AG04450 (cell line): ENCODE results near the gene FADS6. TPM values are rescaled to one million over a fixed set of nuclear protein-coding genes. Genes with fewer than 3 reads are reported as not detected.

Experiments used
- CTCF ChIA-PET: fragments of 300-600, 350-600 bp; formaldehyde crosslinking; extraction: SDS; loops from one replicate; lab custom pipeline; 2022; ENCODE audit warnings: antibody characterized with exemption, inconsistent platforms; lab: Charles Lee
- POLR2A ChIA-PET: fragments of 350-600 bp; formaldehyde crosslinking; extraction: SDS; loops from one replicate; lab custom pipeline; 2021; ENCODE audit warnings: antibody characterized with exemption, inconsistent platforms; lab: Yijun Ruan, JAX
- DNase-seq: peaks from one replicate; pipeline ENCODE4 v3.0.0-alpha.2; 2011; ENCODE audit warnings: low read depth, low spot score
- H3K27ac ChIP-seq: one replicate; pipeline ENCODE4 v1.5.1; 2012; ENCODE audit warnings: low read depth, low read length, control low read depth
- H3K27me3 ChIP-seq: one replicate; pipeline ENCODE4 v1.6.0; 2012; ENCODE audit warnings: low read length; ENCODE audit not compliant: control insufficient read depth, insufficient read depth
- H3K4me3 ChIP-seq: 2 replicates; pipeline ENCODE4 v1.5.1; 2011; ENCODE audit warnings: mild to moderate bottlenecking, low read depth, low read length, control low read depth
- H3K9me3 ChIP-seq: 2 replicates; pipeline ENCODE4 v1.5.1; 2012; ENCODE audit warnings: low read length; ENCODE audit not compliant: control insufficient read depth, insufficient read depth
- polyA plus RNA-seq: library from polyadenylated mRNA; depleted of rRNA; stranded (reverse); fragments of >200 nt; gene quantifications from 2 replicates; pipeline ENCODE4 v1.2.3, GENCODE V29; 2011
- TF ChIP-seq, protein P1 (sequence below): IDR thresholded peaks from 2 replicates; pipeline ENCODE4 v1.5.1; 2011; ENCODE audit warnings: low read depth, low read length, control low read depth, inconsistent platforms

FADS6 gene
- polyA plus RNA-seq, 1 experiment, result not detected

DNA sequence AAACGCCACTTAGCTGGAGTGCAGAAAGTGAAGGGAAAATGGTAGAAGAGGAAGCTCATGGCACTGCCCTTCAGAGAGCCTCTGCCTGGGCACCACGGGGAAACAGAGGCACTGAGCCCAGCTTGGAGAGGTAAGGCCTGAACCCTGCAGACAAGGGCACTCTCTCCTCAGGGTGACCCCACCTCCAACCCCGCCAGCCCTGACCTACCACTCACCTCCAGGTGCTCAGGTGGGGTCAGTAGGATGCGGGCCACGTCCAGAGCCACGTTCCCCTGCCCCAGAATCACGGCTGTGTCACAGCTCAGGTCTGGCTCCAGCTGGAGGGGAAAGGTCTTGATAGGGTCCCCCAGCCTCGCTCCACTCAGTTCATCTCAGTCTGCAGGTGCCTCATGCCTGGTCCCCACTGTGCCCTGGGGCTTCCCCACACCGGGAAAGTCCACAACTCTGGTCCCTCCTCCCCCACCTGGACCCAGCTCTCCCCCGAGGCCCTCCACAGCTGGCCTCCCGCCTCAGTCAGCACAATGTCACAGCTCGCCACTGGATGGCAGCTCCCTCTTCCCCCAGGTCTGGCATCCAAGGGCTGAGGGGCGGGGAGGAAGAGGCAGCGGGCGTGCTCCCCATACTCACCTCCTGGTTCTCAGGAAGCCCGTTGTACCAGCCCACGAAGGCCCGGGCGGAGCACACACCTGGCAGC lies 27.8 kb downstream of the FADS6 start:
- Histone ChIP-seq H3K27me3 (peaks cover 9% of the 10 kb centered on the region), H3K4me3 (no peak overlapping the region), H3K27ac (peak overlapping the region; percentile 11), H3K9me3 (no peaks in the 10 kb centered on the region; the same call in 1 of the 2 replicates)
- no peak for DNase-seq
- CTCF ChIA-PET, result interaction anchor here (0.5 to 8.5 kb wide), 28 partner anchors 9 to 700 kb away, joined by 3 to 198 read pairs (median 6); partner anchors contain the start of genes FDXR and NAT9
- POLR2A ChIA-PET, result interaction anchor here (1.0 kb wide), 1 partner anchor 13 kb away, joined by 3 read pairs; no protein-coding TSS in a partner anchor
- TF ChIP-seq, protein P1, sequence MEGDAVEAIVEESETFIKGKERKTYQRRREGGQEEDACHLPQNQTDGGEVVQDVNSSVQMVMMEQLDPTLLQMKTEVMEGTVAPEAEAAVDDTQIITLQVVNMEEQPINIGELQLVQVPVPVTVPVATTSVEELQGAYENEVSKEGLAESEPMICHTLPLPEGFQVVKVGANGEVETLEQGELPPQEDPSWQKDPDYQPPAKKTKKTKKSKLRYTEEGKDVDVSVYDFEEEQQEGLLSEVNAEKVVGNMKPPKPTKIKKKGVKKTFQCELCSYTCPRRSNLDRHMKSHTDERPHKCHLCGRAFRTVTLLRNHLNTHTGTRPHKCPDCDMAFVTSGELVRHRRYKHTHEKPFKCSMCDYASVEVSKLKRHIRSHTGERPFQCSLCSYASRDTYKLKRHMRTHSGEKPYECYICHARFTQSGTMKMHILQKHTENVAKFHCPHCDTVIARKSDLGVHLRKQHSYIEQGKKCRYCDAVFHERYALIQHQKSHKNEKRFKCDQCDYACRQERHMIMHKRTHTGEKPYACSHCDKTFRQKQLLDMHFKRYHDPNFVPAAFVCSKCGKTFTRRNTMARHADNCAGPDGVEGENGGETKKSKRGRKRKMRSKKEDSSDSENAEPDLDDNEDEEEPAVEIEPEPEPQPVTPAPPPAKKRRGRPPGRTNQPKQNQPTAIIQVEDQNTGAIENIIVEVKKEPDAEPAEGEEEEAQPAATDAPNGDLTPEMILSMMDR, result no peak

DNA sequence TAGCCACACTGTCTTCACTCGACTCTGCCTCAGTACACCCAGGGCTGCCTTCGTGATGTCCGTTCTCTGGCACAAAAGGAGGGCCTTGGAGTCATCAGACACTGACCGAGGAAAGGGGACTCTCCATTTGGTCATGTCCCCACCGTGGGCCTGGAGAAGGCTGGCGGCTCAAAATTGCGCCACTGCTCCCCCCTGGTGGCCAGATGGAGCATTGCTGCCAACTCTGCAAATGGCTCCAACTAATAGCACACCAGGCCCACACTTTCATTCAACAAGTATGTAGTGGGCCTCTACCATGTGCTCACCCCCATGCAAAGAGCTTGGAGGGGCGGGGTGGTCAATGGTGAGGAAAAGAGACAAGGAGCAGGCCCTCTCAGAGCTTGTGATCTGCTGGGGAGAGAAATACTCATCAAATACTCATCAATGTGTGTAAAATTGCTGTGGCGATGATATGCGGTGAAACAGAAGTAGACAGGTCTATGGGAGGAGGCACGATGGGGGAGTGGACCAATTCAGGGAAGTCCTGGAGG lies 28.5 kb downstream of the FADS6 start:
- POLR2A ChIA-PET, result no interaction called here

DNA sequence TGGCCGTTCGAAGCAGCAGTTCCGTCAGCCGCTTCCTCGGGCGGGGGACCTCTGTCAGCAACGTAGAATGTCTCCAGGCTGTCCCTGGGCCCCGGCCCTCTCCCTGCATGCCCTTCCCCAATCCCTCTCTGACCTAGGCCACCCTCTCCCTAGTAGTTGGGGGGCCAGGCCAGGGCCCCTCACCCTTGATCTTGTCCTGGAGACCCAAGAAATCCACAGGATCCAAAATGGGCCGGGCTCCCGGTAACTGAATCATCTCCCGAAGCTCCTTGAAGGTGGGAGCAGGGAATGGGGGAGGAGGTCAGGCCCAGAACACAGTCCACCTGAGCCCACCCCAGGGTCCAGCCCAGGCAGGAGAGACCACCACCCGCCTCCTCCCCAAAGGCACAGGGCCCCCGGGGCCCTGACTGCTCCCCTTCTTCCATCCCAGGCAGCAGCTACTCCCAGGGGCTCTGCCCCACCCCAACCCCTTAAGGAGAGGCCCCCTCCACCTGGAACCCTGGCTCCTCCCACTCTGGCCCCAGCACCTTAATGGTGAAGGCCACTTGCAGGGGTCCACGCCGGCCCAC lies 29.1 kb downstream of the FADS6 start:
- TF ChIP-seq, protein P1, result no peak
- Histone ChIP-seq H3K27ac (no peak overlapping the region), H3K27me3 (peaks cover 21% of the 10 kb centered on the region), H3K9me3 (no peaks in the 10 kb centered on the region; the same call in 1 of the 2 replicates), H3K4me3 (no peak overlapping the region)
- POLR2A ChIA-PET, result no interaction called here
- CTCF ChIA-PET, result interaction anchor here (0.5 to 8.5 kb wide), 16 partner anchors 10 to 291 kb away, joined by 3 to 198 read pairs (median 6); partner anchors contain the start of gene FDXR
- no peak for DNase-seq

More for the DNA sequence above, 28.5 kb downstream of the FADS6 start:
- H3K9me3 ChIP-seq, result no peaks in the 10 kb centered on the region; the same call in 1 of the 2 replicates
- no peak for DNase-seq
- CTCF ChIA-PET, result interaction anchor here (0.5 to 8.5 kb wide), 29 partner anchors 8 to 699 kb away, joined by 3 to 198 read pairs (median 6); partner anchors contain the start of genes FDXR and NAT9
- peaks cover 17% of the 10 kb centered on the region for H3K27me3 ChIP-seq
- H3K4me3 ChIP-seq, result no peak overlapping the region
- TF ChIP-seq, protein P1, result peak; percentile 94
- no peak overlapping the region for H3K27ac ChIP-seq

DNA sequence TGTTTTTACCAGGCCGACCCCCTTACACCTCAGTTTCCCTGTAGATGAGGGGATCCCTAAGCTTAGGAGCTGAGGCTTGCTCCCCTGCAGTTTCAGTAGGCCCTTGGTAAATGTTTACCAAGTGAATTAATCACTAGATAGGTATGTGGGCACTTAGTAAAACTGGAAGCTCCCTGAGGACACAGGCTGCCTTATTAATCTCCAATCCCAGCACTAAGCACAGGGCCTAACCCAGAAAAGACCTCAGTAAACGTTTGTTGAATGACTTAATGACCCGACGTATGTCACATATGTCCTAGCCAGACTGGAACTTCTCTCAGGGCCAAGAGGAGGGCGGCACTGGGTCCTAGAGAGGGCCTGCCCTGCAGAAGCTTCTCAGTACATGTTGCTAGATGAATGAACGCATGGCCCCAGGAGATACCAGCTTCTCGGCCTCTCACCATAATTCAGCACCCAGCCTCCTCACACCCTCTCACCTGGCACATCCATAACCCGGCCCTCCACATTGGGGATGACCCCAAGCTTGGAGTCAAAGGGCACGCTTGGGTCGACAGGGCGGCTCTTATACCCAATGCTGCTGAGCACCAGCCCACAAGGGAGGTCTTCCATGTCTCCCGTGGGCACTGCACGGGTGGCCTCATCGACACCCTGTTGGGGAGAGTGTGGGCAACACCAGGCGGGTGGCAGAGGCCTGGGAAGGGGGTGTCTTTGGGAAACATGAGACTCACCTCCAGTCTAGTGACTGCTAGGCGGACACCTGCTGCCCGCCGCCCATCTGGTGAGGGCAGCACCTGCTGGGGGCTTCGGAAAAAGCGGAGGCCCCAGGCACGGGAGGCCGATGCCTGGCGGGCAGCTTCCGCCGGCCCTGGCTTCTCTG lies 29.8 kb downstream of the FADS6 start:
- CTCF ChIA-PET, result interaction anchor here (0.5 to 8.5 kb wide), 14 partner anchors 11 to 292 kb away, joined by 3 to 198 read pairs (median 8); partner anchors contain the start of gene FDXR
- POLR2A ChIA-PET, result no interaction called here
- Histone ChIP-seq H3K4me3 (no peak overlapping the region), H3K9me3 (no peaks in the 10 kb centered on the region; the same call in 1 of the 2 replicates), H3K27ac (no peak overlapping the region), H3K27me3 (peaks cover 28% of the 10 kb centered on the region)
- no peak for DNase-seq
- TF ChIP-seq, protein P1, result no peak
